A549 (cell line): ENCODE results near the gene AIG1. TPM values are rescaled to one million over a fixed set of nuclear protein-coding genes. Genes with fewer than 3 reads are reported as not detected.

ENCODE experiments used
- ATAC-seq, 2 experiments: fragments of 200-7000 bp in 1 of 2; fragments of >200 bp in 1 of 2; cut with Nextera tagmentation in 1 of 2; cut with Tn5 transposase in 1 of 2; 3 replicates each; pipeline versions ENCODE4 v1.8.0 to v1.9.1; 2018 to 2020; ENCODE audit warnings: mild to moderate bottlenecking in 1 of 2, moderate library complexity in 1 of 2
- CTCF ChIA-PET: fragments of 300-600 bp; sonication (Branson Sonifier 250); formaldehyde crosslinking; extraction: SDS; loops from one replicate; lab custom pipeline; 2021; ENCODE audit warnings: antibody characterized with exemption, inconsistent platforms; lab: Yijun Ruan, JAX
- POLR2A ChIA-PET: fragments of 350-600 bp; formaldehyde crosslinking; extraction: SDS; loops from one replicate; lab custom pipeline; 2021; ENCODE audit warnings: antibody characterized with exemption, inconsistent platforms; lab: Yijun Ruan, JAX
- DNase-seq, 2 experiments: peaks; one replicate each; pipeline versions ENCODE4 v3.0.0 to v3.0.0-alpha.2; 2011 to 2016; ENCODE audit warnings: low read depth in 1 of 2, low spot score in 1 of 2
- FAIRE-seq: peaks from 2 replicates; lab custom pipeline; 2011; peaks lifted over from hg19 to GRCh38; lab: Jason Lieb, UNC
- H3K27ac ChIP-seq, 2 experiments: fragments of >200 bp; sonication (Bioruptor Twin); formaldehyde crosslinking; 3 replicates each; pipeline ENCODE4 v1.5.1; 2016 to 2017
- H3K4me1 ChIP-seq: fragments of >200 bp; sonication (Bioruptor Twin); formaldehyde crosslinking; 3 replicates; pipeline ENCODE4 v1.6.1; 2016
- H3K4me2 ChIP-seq: fragments of >200 bp; sonication (Bioruptor Twin); formaldehyde crosslinking; 3 replicates; pipeline ENCODE4 v1.6.1; 2016
- H3K4me3 ChIP-seq: fragments of >200 bp; sonication (Bioruptor Twin); formaldehyde crosslinking; 3 replicates; pipeline ENCODE4 v1.5.1; 2016
- H3K9me3 ChIP-seq: fragments of >200 bp; sonication (Bioruptor Twin); formaldehyde crosslinking; 3 replicates; pipeline ENCODE4 v1.6.1; 2016
- CHD4 ChIP-seq: fragments of 200-600 bp; sonication (generic); IDR thresholded peaks from 2 replicates; pipeline ENCODE4 v1.6.1; 2016; ENCODE audit warnings: antibody characterized with exemption, mild to moderate bottlenecking, borderline replicate concordance
- EHMT2 ChIP-seq: fragments of 200-600 bp; sonication (generic); IDR thresholded peaks from 2 replicates; pipeline ENCODE4 v1.6.1; 2016; ENCODE audit warnings: antibody characterized with exemption, low read depth, mild to moderate bottlenecking, moderate library complexity
- ESRRA ChIP-seq: fragments of 150-350 bp; IDR thresholded peaks from 2 replicates; pipeline ENCODE4 v1.6.1; 2014; ENCODE audit warnings: mild to moderate bottlenecking, low read length, borderline replicate concordance
- FOSL2 ChIP-seq, 2 experiments: fragments of 450-650 bp in 1 of 2; fragments of >200 bp in 1 of 2; sonication (Bioruptor Twin) in 1 of 2; formaldehyde crosslinking; IDR thresholded peaks; 2 replicates each; pipeline versions ENCODE4 v1.5.0 to v1.6.1; 2016 to 2020; ENCODE audit warnings: mild to moderate bottlenecking in 1 of 2, moderate library complexity in 1 of 2
- GATA3 ChIP-seq: IDR thresholded peaks from 2 replicates; pipeline ENCODE4 v1.6.1; 2012; ENCODE audit warnings: borderline replicate concordance
- HDAC2 ChIP-seq: fragments of 200-600 bp; sonication (generic); IDR thresholded peaks from 2 replicates; pipeline ENCODE4 v1.6.1; 2016
- HOXA7 ChIP-seq: fragments of 250-450 bp; sonication (Bioruptor Pico); IDR thresholded peaks from 2 replicates; pipeline ENCODE4 v1.5.0; 2020; ENCODE audit warnings: mild to moderate bottlenecking, moderate library complexity
- HOXB5 ChIP-seq: fragments of 250-450 bp; sonication (Bioruptor Pico); IDR thresholded peaks from 2 replicates; pipeline ENCODE4 v1.5.0; 2020; ENCODE audit warnings: mild to moderate bottlenecking, moderate library complexity
- JUN ChIP-seq, 2 experiments: fragments of >200 bp; sonication (Bioruptor Twin); formaldehyde crosslinking; IDR thresholded peaks; 2 replicates in 1 of 2; 3 replicates in 1 of 2; pipeline ENCODE4 v1.6.1; 2016 to 2017
- JUNB ChIP-seq: fragments of >200 bp; sonication (Bioruptor Twin); formaldehyde crosslinking; IDR thresholded peaks from 2 replicates; pipeline ENCODE4 v1.6.1; 2016
- MAX ChIP-seq: IDR thresholded peaks from 2 replicates; pipeline ENCODE4 v1.6.1; 2012
- MAZ ChIP-seq: fragments of 150-350 bp; IDR thresholded peaks from 2 replicates; pipeline ENCODE4 v1.6.1; 2014; ENCODE audit warnings: antibody characterized with exemption, low read depth, low read length, borderline replicate concordance
- NR3C1 ChIP-seq: fragments of >200 bp; sonication (Bioruptor Twin); formaldehyde crosslinking; IDR thresholded peaks from 3 replicates; pipeline ENCODE4 v1.6.1; 2017
- POLR2AphosphoS2 ChIP-seq: conservative IDR thresholded peaks from 2 replicates; pipeline ENCODE4 v1.6.1; 2012; ENCODE audit warnings: low read length, improper control_type of control experiment, inconsistent platforms
- RAD21 ChIP-seq, 2 experiments: fragments of >200 bp in 1 of 2; sonication (Bioruptor Twin) in 1 of 2; formaldehyde crosslinking in 1 of 2; IDR thresholded peaks in 1 of 2; conservative IDR thresholded peaks in 1 of 2; 2 replicates in 1 of 2; 3 replicates in 1 of 2; pipeline ENCODE4 v1.6.1; 2012 to 2018; ENCODE audit warnings: inconsistent platforms in 1 of 2
- RARB ChIP-seq: fragments of 250-450 bp; sonication (Bioruptor Pico); IDR thresholded peaks from 2 replicates; pipeline ENCODE4 v1.8.0; 2021; ENCODE audit warnings: mild to moderate bottlenecking, moderate library complexity
- RCOR1 ChIP-seq: fragments of 150-350 bp; IDR thresholded peaks from 2 replicates; pipeline ENCODE4 v1.6.1; 2014; ENCODE audit warnings: antibody characterized with exemption, low read length, low read depth
- RNF2 ChIP-seq: fragments of 200-600 bp; sonication (generic); IDR thresholded peaks from 2 replicates; pipeline ENCODE4 v1.6.1; 2016; ENCODE audit warnings: low read depth, mild to moderate bottlenecking, antibody characterized with exemption, moderate library complexity, borderline replicate concordance
- SMC3 ChIP-seq: fragments of >200 bp; sonication (Bioruptor Twin); formaldehyde crosslinking; IDR thresholded peaks from 3 replicates; pipeline ENCODE4 v1.6.1; 2018; ENCODE audit warnings: inconsistent platforms
- USF2 ChIP-seq: fragments of 450-650 bp; IDR thresholded peaks from 2 replicates; pipeline ENCODE4 v1.6.1; 2014; ENCODE audit warnings: antibody characterized with exemption
- ZFP36 ChIP-seq: fragments of 450-650 bp; IDR thresholded peaks from 2 replicates; pipeline ENCODE4 v1.6.1; 2014; ENCODE audit warnings: borderline replicate concordance; ENCODE audit not compliant: partially characterized antibody
- ZNF302 ChIP-seq: fragments of 250-450 bp; sonication (Bioruptor Pico); IDR thresholded peaks from 2 replicates; pipeline ENCODE4 v1.9.0; 2021; ENCODE audit warnings: inconsistent platforms, mild to moderate bottlenecking, moderate library complexity
- WGBS: methylation state at CpG from one replicate; pipeline ENCODE4 v1.1.6; 2017; ENCODE audit errors: missing lambda C conversion rate; 5-methylcytosine and 5-hydroxymethylcytosine counted together
- polyA plus RNA-seq, 4 experiments: library from polyadenylated mRNA; depleted of rRNA in 3 of 4; stranded (reverse); fragments of >200 nt; fragmentation: RNase III in 1 of 4; extraction: RNeasy Plus Mini Kit Qiagen cat#74134 plus additional on column Dnase treatment in 1 of 4; gene quantifications; 2 replicates in 3 of 4; 3 replicates in 1 of 4; pipeline ENCODE4 v1.2.3, GENCODE V29; 2011 to 2017
- TF ChIP-seq, protein P1 (sequence below): fragments of 250-450 bp; sonication (Bioruptor Pico); IDR thresholded peaks from 2 replicates; pipeline ENCODE4 v1.5.0; 2020; ENCODE audit warnings: low read depth, mild to moderate bottlenecking, moderate library complexity
- TF ChIP-seq, protein P2 (sequence below): IDR thresholded peaks from 2 replicates; pipeline ENCODE4 v1.6.1; 2012
- TF ChIP-seq, protein P3 (sequence below): fragments of >200 bp; sonication (Bioruptor Twin); formaldehyde crosslinking; IDR thresholded peaks from 2 replicates; pipeline ENCODE4 v1.6.1; 2016
- TF ChIP-seq, protein P4 (sequence below): fragments of >200 bp; sonication (Bioruptor Twin); formaldehyde crosslinking; IDR thresholded peaks from 3 replicates; pipeline ENCODE4 v1.6.1; 2016

AIG1 gene
- polyA plus RNA-seq, 2 of the 4 experiments (the other 2 are of a cell fraction), result 29.5 to 38.3 TPM

DNA sequence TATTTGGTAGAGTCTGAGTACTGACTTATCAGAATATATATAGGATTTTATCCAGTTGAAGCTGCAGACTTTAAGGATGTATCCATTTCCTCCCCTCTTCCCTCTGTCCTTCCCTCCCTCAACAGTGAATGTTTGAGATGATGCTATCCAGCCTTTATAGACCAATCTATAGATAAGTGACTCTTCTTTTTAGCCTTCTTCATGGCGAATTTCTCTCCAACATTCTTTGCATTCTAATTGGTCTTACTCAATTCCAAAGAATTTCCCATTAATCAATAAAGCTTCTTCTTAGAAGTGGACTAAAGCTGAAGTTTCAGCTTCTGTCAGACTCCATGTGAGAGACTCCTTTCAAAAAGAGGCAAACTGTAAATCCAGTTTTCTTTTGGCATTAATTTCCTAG is 99.3 kb downstream of the AIG1 start:
- H3K4me2 ChIP-seq, result no peak overlapping the region
- FAIRE-seq (no peak), ATAC-seq (no peak), DNase-seq (no peak)
- no peaks in the 10 kb centered on the region for H3K9me3 ChIP-seq
- WGBS, result 22% methylated on average over 1 of the region's 1 CpG
- CTCF ChIA-PET, result no interaction called here
- H3K4me1 ChIP-seq, result 0 out of 3 replicates have a peak, but pooled peaks cover 4% of the 10 kb centered on the region
- POLR2A ChIA-PET, result no interaction called here
- no peak overlapping the region for H3K27ac ChIP-seq
- no peak overlapping the region for H3K4me3 ChIP-seq
- TF ChIP-seq HOXA7 (CRISPR knock-in tag) (no peak), USF2 (no peak), CHD4 (no peak), HOXB5 (CRISPR knock-in tag) (no peak), RARB (no peak), FOSL2 (IDR thresholded peaks at IDR 0.05) (no peak), FOSL2 (CRISPR knock-in tag; IDR thresholded peaks at IDR 0.05) (no peak), RAD21 (conservative IDR thresholded peaks at IDR 0.05 in 1 of 2, IDR thresholded peaks at IDR 0.05 in 1 of 2) (no peak), RNF2 (no peak), POLR2AphosphoS2 (no peak), HDAC2 (no peak), NR3C1 (no peak)
- TF ChIP-seq, protein P1, sequence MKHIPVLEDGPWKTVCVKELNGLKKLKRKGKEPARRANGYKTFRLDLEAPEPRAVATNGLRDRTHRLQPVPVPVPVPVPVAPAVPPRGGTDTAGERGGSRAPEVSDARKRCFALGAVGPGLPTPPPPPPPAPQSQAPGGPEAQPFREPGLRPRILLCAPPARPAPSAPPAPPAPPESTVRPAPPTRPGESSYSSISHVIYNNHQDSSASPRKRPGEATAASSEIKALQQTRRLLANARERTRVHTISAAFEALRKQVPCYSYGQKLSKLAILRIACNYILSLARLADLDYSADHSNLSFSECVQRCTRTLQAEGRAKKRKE (CRISPR knock-in tag), result no peak
- TF ChIP-seq, protein P2, sequence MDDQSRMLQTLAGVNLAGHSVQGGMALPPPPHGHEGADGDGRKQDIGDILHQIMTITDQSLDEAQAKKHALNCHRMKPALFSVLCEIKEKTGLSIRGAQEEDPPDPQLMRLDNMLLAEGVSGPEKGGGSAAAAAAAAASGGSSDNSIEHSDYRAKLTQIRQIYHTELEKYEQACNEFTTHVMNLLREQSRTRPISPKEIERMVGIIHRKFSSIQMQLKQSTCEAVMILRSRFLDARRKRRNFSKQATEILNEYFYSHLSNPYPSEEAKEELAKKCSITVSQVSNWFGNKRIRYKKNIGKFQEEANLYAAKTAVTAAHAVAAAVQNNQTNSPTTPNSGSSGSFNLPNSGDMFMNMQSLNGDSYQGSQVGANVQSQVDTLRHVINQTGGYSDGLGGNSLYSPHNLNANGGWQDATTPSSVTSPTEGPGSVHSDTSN, result no peak

GRCh38 chr6:143160439-143161220 is 99.9 kb downstream of the AIG1 start:
- ChIA-PET POLR2A (no interaction called here), CTCF (no interaction called here)
- Histone ChIP-seq H3K27ac (no peak overlapping the region), H3K4me3 (no peak overlapping the region), H3K4me1 (0 out of 3 replicates have a peak, but pooled peaks cover 4% of the 10 kb centered on the region), H3K4me2 (no peak overlapping the region), H3K9me3 (no peaks in the 10 kb centered on the region)
- ATAC-seq (no peak), FAIRE-seq (no peak), DNase-seq (no peak)
- no peak for TF ChIP-seq ESRRA
- no peak for TF ChIP-seq JUNB
- TF ChIP-seq, protein P1 (CRISPR knock-in tag), result no peak
- WGBS, result 100% methylated on average over 1 of the region's 1 CpG

- H3K4me2 ChIP-seq, result no peak overlapping the region
- H3K4me1 ChIP-seq, result no peaks in the 10 kb centered on the region
- ATAC-seq (no peak), DNase-seq (no peak), FAIRE-seq (no peak)
- CTCF ChIA-PET, result no interaction called here
- POLR2A ChIA-PET, result no interaction called here
- H3K27ac ChIP-seq, result no peak overlapping the region
- 29% methylated on average over 1 of the region's 1 CpG for WGBS
- H3K4me3 ChIP-seq, result no peak overlapping the region
- no peaks in the 10 kb centered on the region for H3K9me3 ChIP-seq
- TF ChIP-seq, protein P3, sequence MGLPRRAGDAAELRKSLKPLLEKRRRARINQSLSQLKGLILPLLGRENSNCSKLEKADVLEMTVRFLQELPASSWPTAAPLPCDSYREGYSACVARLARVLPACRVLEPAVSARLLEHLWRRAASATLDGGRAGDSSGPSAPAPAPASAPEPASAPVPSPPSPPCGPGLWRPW, result no peak
- TF ChIP-seq, protein P4, sequence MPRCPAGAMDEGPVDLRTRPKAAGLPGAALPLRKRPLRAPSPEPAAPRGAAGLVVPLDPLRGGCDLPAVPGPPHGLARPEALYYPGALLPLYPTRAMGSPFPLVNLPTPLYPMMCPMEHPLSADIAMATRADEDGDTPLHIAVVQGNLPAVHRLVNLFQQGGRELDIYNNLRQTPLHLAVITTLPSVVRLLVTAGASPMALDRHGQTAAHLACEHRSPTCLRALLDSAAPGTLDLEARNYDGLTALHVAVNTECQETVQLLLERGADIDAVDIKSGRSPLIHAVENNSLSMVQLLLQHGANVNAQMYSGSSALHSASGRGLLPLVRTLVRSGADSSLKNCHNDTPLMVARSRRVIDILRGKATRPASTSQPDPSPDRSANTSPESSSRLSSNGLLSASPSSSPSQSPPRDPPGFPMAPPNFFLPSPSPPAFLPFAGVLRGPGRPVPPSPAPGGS, result no peak
- no peak for TF ChIP-seq ZFP36
- TF ChIP-seq RCOR1, result no peak
- no peak for TF ChIP-seq JUN (IDR thresholded peaks at IDR 0.05)
- no peak for TF ChIP-seq ZNF302 (CRISPR knock-in tag)
- no peak for TF ChIP-seq MAX
- TF ChIP-seq POLR2AphosphoS2, result no peak
- no peak for TF ChIP-seq EHMT2
- TF ChIP-seq GATA3, result no peak
- no peak for TF ChIP-seq SMC3
- no peak for TF ChIP-seq RARB
- TF ChIP-seq MAZ, result no peak
Observed at GRCh38 chr6:143163621-143164020, 102.9 kb downstream of the AIG1 start.
